Colonic mucosa (tissue), 4 donors: ENCODE results near the gene C3AR1. TPM values are rescaled to one million over a fixed set of nuclear protein-coding genes. Genes with fewer than 3 reads are reported as not detected.
"Not testable (repeated sequence)": the region's sequence is repeated elsewhere in the genome, so short reads cannot be mapped to it uniquely, and the experiment has no call there.

ENCODE experiments used
- DNase-seq: peaks from one replicate; pipeline ENCODE4 v3.0.0-alpha.2; 2020
- H3K27ac ChIP-seq: fragments of 200-600 bp; one replicate; pipeline ENCODE4 v1.8.0; 2021
- H3K27me3 ChIP-seq: fragments of 200-600 bp; one replicate; pipeline ENCODE4 v1.8.0; 2021
- H3K36me3 ChIP-seq: fragments of 200-600 bp; one replicate; pipeline ENCODE4 v1.8.0; 2021
- H3K4me1 ChIP-seq: fragments of 200-600 bp; one replicate; pipeline ENCODE4 v1.8.0; 2021; ENCODE audit warnings: mild to moderate bottlenecking
- H3K4me3 ChIP-seq: fragments of 200-600 bp; one replicate; pipeline ENCODE4 v1.8.0; 2021
- H3K9ac ChIP-seq, 2 donors: one replicate each; pipeline ENCODE4 v1.7.0; 2013; ENCODE audit warnings: control low read depth in 2 of 2, low read depth in 2 of 2, low read length in 2 of 2
- H3K9me3 ChIP-seq: fragments of 200-600 bp; one replicate; pipeline ENCODE4 v1.8.0; 2021
- CTCF ChIP-seq: fragments of 200-600 bp; IDR thresholded peaks from one replicate; pipeline ENCODE4 v1.8.0; 2022; ENCODE audit warnings: antibody characterized with exemption, mild to moderate bottlenecking
- intact Hi-C: fragments of 100-400 bp; cut with DNase I; formaldehyde crosslinking; loops from one replicate; pipeline ENCODE4 v1.14.1; 2022
- total RNA-seq, 2 donors: library from RNA; stranded (reverse); fragmentation: NEBNext Ultra II Directional in 1 of 2; extraction: Animal tissue kit (Norgen Biotek cat#: 25700) in 1 of 2; gene quantifications; one replicate each; pipeline ENCODE4 v1.2.1, GENCODE V29; 2021
- donor health status: healthy.
- donor health status: DM: no; HTN: no; CAD: no.
- donor health status: DM: no; HTN: no; CAD: no.

Gene C3AR1
- total RNA-seq, 2 donors from 2014 or later, result 1.8 to 7.9 TPM

- Histone ChIP-seq H3K9me3 (no peaks in the 10 kb centered on the region), H3K27ac (no peak overlapping the region), H3K4me1 (no peaks in the 10 kb centered on the region), H3K36me3 (no peaks in the 10 kb centered on the region), H3K27me3 (no peaks in the 10 kb centered on the region), H3K4me3 (no peak overlapping the region), H3K9ac (no peak overlapping the region)
- no peak for DNase-seq
- TF ChIP-seq CTCF, result no peak
- intact Hi-C loops, result no loop called here
Observed at GRCh38 chr12:8076366-8076765, 10.2 kb upstream of the C3AR1 start.

DNA sequence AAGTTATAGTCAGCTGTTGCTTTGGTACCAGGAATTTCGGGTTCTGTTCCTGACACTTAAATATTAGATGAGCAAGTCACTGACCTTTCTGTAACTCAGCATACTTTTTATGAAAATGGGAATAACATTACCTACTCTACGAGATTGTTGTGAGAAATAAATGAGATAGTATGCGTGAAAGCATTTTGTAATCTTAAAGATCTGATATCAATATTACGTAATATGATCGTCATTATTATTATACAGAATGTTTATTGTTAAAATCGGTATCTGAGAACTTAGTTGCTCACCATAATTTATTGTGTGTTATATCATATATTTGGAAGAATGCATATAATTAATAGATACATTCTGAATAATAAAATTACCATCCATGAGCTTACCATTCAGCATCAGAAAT is 9.8 kb upstream of the C3AR1 start:
- DNase-seq, result no peak
- Histone ChIP-seq H3K27me3 (no peaks in the 10 kb centered on the region), H3K4me3 (no peak overlapping the region), H3K9me3 (no peaks in the 10 kb centered on the region), H3K36me3 (no peaks in the 10 kb centered on the region), H3K9ac (no peak overlapping the region), H3K4me1 (no peaks in the 10 kb centered on the region), H3K27ac (no peak overlapping the region)
- no peak for TF ChIP-seq CTCF
- intact Hi-C loops, result no loop called here

DNA sequence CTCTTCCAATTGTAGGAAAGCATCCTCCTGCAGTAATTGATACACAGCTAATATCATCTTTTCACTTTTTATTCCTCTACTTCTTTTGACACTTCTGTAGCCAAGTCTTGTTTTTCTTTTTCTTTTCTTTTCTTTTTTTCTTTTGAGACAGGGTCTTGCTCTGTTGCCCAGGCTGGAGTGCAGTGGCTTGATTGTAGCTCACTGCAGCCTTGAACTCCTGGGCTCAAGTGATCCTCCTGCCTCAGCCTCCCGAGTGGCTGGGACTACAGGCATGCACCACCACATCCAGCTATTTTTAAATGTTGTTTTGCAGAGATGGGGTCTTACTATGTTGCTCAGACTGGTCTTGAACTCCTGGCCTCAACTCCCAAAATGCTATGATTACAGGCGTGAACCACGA is 5.7 kb upstream of the C3AR1 start:
- H3K27me3 ChIP-seq, DNase-seq, H3K4me3 ChIP-seq, H3K9me3 ChIP-seq, H3K36me3 ChIP-seq, H3K4me1 ChIP-seq, H3K27ac ChIP-seq, H3K9ac ChIP-seq, intact Hi-C loops: not testable (repeated sequence)

DNA sequence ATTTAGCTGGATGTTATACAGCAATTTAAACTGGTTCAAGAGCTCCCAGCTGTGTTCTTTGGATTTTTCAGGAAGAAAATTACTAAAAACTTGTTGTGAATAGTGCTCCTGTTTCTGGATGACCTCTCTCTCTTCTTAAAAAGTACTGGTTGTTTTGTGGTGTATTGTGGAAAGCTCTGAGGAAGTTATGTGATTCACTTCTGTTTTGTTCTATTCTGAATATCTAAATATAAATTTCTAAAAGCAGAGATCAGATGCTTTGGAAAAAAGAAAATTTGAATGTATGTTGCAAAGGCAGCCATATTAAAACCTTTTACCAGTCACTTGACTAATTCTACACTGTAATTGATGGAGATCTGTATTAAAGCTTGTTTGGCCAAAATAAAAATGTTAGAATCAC is 3.4 kb upstream of the C3AR1 start:
- no peaks in the 10 kb centered on the region for H3K9me3 ChIP-seq
- DNase-seq, result no peak
- intact Hi-C loops, result no loop called here
- H3K27me3 ChIP-seq, result no peaks in the 10 kb centered on the region
- no peaks in the 10 kb centered on the region for H3K4me1 ChIP-seq
- TF ChIP-seq CTCF, result no peak
- H3K9ac ChIP-seq, result no peak overlapping the region
- H3K4me3 ChIP-seq, result no peak overlapping the region
- no peak overlapping the region for H3K27ac ChIP-seq
- no peaks in the 10 kb centered on the region for H3K36me3 ChIP-seq

- H3K36me3 ChIP-seq, result no peaks in the 10 kb centered on the region
- no peak overlapping the region for H3K4me3 ChIP-seq
- no peaks in the 10 kb centered on the region for H3K27me3 ChIP-seq
- no peak overlapping the region for H3K27ac ChIP-seq
- DNase-seq, result no peak
- no peak for TF ChIP-seq CTCF
- intact Hi-C loops, result no loop called here
- no peaks in the 10 kb centered on the region for H3K4me1 ChIP-seq
- H3K9ac ChIP-seq, result no peak overlapping the region
- no peaks in the 10 kb centered on the region for H3K9me3 ChIP-seq
Observed at GRCh38 chr12:8064131-8064530, 2.0 kb downstream of the C3AR1 start.

GRCh38 chr12:8058506-8058905 is 7.7 kb downstream of the C3AR1 start:
- no peak for TF ChIP-seq CTCF
- no peak overlapping the region for H3K27ac ChIP-seq
- H3K4me3 ChIP-seq, result no peak overlapping the region
- H3K27me3 ChIP-seq, result no peaks in the 10 kb centered on the region
- DNase-seq, result no peak
- no peaks in the 10 kb centered on the region for H3K9me3 ChIP-seq
- no peaks in the 10 kb centered on the region for H3K4me1 ChIP-seq
- no peak overlapping the region for H3K9ac ChIP-seq
- intact Hi-C loops, result no loop called here
- H3K36me3 ChIP-seq, result no peaks in the 10 kb centered on the region
